EH (cell line): Measurements from ENCODE around the gene FAXDC2.
"Not testable (repeated sequence)": the region's sequence is repeated elsewhere in the genome, so short reads cannot be mapped to it uniquely, and the experiment has no call there.

Experiments
- DNase-seq: peaks from one replicate; pipeline ENCODE4 v3.0.0-alpha.2; 2015; ENCODE audit warnings: low read depth

Gene FAXDC2

DNA sequence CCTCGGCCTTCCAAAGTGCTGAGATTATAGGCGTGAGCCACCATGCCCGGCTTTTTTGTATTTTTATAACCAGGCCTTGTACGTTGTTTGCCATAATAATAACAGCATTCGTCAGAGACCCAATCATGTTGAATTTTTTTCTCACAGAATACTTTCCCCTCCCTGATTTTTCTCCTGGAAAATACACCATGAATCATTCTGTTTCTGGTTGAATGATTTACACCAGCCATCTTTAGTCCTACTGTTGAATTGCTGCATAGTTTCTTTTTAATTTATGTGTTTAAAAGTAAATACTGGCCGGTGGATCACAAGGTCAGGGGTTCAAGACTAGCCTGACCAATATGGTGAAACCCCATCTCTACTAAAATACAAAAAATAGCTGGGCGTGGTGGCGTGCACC lies 11.5 kb upstream of the FAXDC2 start:
- DNase-seq = no peak

DNA sequence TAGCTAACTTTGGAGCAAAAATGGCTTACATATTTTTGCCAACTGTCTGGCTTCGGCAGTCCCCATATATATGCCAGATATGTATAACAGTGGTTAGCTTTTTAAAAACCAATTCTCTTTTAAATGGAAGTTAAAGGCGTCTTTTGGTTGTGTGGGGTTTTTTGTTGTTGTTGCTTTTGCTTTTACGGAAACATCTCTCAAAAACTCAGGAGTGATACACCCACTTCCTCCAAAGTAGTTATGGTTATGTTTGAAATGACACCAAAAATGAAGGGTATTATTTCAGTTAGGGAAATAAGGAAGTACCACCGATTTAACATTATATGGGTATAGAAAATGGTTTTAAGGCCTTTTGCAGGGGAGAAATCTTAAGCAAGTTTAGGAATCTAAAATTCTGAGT lies 10.4 kb upstream of the FAXDC2 start:
- DNase-seq = no peak

DNA sequence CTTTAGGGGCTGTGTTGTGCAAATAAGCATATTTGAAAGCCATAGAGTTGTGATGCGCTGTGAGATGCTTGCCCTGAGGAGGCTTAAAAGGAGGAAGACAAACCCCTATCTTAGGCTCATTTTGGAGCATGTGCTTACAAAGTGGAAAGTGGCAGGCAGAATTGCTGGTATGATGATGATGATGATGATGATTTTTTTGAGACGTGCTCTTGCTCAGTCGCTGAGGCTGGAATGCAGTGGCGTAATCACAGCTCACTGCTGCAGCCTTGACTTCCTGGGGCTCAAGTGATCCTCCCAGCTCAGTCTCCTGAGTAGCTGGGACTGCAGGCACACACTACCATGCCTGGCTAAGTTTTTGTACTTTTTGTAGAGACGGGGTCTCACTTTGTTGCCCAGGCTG lies 9.7 kb upstream of the FAXDC2 start:
- peak; percentile 83 for DNase-seq

DNA sequence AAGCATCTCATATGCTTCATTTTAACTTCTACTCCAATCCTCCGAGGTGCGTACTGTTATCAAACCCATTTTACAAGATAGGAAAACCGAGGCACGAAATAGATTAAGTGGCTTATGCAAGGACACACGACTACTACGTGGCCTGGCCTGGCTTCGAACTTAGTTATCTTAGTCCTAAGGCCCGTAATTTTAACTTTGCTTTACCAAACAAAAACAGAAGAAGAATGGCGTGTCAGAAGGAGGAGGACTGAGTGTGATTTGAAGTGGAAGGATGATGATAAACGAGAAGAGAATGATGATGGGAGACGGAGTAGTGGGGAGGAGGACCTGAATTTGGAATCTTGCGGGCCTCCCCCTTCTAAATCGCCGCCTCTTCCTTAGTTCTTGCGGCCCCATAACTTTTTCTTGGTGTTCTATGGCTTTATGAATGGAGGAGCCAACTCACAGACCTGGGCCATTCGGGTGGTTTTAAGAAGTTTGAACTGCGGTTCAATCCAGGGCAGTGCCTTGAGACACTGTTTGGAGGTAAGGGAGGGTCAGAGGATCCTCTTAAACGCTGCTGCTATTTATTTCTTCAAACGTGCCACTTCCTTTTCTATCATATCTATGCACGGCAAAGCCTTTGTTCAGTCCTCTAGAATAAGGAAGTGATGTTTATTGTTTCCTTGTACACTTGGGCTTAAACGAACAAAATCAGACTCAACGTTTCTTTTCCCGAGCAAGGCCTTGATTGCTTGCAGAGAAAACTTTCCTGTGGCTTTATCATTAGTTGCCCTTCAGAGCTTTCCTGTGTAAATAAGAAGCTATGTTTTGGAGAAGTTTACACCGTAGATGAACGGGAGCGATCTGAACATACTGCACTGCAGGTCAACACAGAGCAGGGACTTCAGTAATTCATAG lies 8.8 kb upstream of the FAXDC2 start:
- peak; percentile 37 for DNase-seq

DNA sequence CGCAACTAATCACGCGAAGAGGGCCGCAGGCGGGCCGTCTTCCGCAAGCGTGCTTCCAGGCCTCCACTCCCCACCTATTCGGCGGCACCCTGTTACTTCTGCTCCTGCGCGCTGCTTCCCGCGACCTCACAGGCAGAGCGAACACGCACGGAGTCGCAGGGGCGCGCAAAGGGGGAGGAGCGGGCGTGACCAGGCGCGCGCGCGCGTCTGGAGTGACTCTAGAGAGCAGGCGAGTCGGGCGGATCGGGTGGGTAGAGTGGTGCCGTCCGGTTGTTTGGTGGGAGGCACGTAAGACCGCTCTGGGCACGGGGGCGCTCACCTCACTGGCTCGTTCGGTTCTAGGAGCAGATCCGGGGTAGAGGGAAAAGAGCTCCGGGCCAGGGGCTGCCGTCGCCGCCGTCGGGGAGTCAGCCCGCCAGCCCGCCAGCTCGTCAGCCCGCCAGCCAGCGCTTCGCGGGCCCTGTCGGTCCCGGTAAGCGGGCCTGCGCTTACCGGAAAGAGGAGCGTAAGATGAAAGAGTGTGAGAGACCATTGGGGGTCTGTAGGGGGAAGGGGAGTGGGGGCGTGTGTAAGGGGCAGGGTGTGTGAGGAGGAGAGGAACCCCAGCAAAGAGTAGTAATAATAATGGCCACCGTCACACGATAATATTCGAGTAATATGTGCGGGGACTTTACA lies 8.0 kb upstream of the FAXDC2 start, which contains the start of gene CNOT8:
Gene CNOT8, plus strand, starts transcription at position 331 of the 675 bp plus-strand sequence. CDS start 4,652 bp downstream, outside the sequence.
- DNase-seq = peak; percentile 96

DNA sequence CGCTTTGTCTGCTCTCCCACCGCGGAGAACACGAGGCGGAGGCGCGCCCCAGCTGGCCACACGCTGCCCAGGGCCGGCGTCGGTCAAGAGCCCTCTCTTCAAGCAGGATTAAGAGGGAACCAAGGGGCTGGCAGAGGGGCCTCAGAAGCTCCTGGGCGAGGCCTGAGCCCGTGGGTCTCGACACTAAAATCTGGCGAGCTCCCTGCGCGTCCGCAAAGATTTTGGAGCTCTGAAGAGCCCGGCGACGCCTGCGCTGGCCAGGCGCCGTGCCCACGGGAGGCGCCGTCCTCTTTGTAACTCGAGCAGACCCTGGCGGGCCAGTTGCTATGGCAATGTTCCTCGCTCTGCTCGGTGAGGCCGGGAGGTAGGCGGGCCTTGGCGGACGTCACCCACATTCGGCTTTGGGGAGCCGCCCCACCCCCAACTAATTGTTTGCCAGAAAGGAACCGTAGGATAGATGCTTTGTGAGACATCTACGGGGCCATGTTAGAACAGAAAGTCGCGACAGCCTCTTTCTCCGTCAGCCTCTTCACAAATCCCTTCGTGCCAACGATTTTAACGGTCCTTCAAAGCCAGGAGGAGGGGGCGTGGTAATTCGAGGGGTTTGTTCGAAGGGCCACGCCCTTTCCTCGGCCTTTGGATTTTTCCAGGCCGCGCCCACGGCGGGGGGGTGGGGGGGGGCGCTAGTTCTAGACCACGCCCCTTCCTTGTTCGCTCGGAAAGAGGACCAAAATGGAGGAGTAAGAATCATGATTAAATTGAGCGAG lies 7.3 kb upstream of the FAXDC2 start:
- DNase-seq = peak; percentile 97

DNA sequence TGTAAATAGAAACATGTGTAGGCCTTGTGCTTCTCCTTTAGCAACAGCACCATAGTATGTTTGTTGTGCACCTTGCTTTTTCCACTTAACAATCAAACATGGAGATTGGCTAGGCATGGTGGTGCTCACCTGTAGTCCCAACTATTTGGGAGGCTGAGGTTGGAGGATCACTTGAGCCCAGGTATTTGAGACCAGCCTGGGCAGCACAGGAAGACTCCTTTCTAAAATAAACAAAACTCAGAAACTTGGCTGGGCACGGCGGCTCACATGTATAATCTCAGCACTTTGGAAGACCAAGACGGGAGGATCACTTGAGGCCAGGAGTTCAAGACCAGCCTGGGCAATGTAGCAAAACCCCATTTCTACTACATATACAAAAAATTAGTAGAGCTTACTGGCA lies 948 bp upstream of the FAXDC2 start:
- no peak for DNase-seq

DNA sequence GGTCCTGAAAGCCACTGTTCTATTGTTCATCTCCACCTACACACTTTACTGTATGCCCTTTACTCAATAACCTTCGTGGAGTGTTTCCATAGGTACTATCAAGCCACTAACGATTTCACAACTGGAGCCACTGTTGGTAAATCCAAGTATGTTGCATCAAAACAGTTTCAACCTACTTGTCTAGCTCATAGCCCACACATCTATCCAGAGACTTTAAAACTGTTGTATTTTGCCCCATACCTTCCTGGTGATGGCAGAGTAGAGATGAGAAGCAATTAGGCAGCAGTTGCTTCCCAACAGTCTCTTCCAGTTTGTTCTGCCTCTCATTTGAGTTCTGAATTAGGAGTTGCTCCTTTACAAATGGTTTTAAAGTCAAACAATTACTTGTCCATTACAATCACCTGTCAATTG lies 607 bp downstream of the FAXDC2 start:
- peak; percentile 38 for DNase-seq

DNA sequence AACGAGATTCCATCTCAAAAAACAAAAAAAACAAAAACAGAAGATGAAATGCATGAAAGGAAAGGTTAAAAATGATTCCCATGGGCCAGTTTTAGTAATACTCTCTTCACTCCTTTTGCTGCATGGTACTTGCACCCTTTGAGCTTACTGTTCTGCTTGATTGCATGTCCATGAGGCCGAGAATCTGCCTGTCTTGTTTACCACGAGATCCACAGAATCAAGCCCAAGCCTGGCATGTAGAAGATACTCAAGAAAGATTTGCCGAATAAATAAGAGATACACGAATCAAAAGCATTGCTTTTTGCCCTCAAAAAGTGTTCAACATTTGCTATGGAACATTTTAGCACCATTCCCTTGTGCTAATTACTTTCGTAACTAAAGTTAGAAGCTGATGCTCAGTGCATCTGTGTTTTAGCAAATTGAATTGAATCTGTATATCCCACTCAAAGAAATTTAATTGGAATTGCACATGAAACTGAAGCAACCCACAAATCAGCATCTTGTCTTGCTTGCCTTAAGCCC lies 1.1 kb downstream of the FAXDC2 start:
- no peak for DNase-seq

DNA sequence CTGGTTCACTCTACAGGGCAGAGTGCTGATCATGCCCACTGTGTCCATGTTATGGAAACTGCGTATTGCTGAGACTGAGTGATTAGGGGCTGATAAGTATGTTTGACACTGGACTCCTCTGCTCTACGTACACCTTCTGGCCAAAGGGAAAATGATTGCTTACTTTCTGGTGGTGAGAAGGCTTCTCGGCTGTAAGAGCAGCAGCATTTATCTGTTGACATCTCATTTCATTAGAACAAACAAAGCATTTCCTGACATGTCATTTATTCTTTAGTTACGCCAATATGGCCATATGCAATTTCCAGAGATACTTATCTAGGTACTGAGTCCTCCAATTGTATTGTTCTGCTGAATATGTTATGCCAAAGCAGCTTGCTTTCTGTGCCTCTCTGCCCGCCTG lies 5.6 kb downstream of the FAXDC2 start:
- DNase-seq = no peak

DNA sequence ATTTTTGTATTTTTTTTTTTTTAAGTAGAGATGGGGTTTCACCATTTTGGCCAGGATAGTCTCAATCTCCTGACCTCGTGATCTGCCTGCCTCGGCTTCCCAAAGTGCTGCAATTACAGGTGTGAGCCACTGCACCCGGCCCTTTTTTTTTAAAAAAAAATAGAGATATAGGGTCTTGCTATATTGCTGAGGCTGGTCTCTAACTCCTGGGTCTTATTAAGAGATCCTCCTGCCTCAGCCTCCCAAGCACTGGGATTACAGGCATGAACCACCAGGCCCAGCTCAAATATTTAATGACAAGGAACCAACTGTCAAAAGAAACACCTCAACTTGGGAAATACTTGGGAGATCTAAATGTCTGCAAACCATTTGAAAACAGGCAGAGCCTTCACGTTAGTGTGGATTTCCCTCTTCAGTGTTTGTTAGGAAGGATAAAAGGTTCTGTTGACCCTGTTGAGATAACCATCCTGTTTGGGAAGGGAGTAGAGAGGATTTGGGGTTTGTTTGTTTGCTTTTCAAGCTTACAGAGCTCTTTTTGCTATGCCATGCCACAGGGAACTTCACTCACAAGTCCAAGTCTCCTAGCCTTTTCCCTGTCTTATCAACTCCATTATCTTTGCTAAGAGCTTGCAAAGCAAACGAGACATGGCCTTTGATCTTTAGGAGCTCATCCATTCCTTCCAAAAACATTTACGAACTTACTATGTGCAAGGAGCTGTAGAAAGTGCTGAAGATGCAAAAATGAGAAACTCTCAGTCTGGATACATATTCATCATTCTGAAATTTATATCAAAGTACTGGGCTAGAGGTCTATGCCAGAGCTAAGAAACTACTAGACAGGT lies 7.5 kb downstream of the FAXDC2 start:
- no peak for DNase-seq

DNA sequence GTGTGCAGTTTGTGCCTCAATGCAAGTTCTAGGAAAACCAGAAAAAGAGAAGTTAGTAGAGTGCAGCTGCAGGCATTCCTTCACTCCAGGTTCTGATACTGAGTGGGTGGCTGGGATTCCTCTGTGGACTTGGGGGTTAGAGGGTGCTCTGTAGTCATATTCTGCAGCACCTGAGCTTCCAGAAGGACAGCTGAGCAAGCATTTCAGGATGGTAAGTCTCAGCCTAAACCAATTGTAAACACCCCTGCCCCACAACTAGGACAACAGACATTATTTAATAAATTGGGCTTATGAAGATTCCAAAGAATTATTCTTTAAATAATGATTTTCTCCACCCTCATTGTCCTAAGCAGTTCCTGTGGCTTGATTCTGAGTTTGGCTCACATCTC lies 9.1 kb downstream of the FAXDC2 start:
- DNase-seq = no peak

DNA sequence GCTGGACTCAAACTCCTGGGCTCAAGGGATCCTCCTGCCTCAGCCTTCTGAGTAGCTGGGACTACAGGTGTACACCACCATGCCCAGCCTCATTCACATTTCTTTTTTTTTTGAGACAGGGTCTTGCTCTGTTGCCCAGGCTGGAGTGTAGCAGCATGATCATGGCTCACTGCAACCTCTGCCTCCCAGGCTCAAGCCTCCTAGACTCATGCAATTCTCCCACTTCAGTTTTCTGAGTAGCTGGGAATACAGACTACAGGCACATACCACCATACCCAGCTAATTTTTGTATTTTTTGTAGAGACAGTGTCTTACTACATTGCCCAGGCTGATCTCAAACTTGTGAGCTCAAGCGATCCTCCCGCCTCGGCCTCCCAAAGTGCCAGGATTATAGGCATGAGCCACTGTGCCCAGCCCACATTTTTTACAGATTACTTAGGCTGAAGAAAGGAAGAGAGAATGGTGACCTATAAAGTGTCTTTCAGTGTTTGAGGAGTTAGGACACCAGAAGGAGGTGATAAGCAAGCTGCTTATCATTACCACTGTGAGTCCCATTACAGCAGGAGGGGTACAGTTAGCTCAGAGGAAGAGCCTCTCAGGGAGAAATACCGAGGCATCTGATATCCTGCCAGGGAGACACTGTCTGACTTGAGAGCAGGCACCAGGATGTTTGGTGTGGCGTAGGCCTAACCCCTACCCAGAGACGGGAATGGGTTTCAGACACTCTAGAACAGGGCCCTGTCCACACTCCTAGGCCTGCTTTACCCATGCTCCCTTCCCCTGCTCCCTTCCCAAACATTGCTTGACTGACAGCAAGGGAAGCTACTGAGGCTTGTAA lies 9.7 kb downstream of the FAXDC2 start:
- DNase-seq = no peak

DNA sequence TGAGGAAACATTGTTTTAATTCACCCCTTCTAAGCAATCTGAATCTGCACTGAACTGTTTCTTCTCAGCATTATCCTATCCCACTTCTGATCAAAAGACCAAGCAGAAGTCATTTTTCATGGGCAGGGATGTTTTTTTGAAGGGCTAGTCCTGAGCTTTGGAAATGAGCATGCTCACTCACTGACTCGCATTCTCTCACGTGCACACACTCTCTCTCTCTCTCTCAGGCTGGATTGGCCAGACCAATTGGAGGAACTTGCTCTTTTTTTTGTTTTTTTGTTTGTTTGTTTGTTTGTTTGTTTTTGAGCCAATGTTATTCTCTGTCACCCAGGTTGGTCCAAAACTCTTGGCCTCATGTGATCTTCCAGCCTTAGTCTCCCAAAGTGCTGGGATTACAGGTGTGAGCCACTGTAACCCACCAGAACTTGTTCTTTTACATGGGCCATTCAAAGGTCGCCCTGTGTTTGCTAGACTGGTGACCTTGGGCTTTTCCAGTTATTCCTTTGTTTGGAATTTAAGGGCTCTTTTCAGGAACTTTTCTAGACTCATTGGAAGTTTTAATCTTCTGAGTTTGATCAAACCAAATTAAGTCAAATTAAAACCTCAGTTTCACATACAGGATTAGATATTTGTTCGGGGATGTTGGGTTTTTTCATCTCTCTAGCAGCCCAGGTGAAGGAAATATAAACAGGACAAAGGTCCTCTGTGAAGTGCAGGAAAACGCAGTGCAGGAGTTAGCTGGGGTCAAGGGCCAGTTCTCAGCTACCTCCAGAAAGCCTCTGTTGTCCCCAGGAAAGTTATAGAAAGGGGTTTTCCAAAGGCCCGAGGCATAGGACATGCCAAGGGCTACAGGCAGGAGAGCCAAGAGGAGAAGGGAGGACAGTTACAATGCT lies 13.1 kb downstream of the FAXDC2 start:
- DNase-seq = no peak

DNA sequence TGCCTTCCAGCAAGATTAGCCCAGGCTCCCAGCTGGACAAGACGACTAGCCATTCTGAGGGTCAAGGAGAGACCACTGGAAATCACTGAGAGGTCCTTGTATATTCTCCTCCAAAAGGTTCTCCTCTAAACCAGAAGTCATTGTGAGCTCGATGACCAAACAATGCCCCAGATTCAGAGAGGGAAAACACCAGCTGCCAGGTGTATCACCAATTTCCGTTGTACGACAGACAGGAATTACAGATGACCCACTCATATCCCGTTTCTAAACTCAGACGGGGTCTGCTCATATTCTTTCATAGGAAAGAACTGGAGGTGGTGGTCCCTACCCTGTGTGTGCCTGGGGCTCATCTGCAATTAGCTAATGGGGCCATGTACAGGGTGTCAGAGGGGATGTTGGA lies 14.2 kb downstream of the FAXDC2 start:
- DNase-seq = no peak

DNA sequence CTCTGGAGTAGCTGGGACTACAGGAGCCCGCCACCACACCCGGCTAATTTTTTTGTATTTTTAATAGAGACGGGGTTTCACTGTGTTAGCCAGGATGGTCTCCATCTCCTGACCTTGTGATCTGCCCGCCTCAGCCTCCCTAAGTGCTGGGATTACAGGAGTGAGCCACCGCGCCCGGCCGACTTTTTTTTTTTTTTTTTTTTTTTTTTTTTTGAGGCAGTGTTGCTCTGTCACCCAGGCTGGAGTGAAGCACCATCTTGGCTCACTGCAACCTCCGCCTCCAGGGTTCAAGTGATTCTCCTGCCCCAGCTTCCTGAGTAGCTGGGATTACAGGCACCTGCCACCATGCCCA lies 14.7 kb downstream of the FAXDC2 start:
- DNase-seq = not testable (repeated sequence)

DNA sequence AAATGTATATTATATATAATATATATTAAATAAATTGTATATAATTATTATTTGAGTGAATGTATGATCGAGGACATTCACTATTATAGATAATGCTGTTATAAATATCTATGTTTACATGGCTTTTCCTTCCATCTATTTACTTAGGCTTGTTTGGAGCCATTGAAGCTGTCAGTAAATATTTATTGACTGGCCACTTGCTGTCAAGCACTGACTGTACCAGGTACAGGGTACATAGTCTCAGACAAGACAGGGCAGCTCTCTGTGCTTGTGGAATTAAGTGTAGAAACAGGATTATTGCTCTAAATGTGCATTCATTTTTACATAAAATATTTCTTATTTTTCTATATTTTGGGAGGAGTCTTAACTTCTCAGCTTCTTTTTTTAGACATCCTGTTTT lies 16.4 kb downstream of the FAXDC2 start:
- DNase-seq = no peak

DNA sequence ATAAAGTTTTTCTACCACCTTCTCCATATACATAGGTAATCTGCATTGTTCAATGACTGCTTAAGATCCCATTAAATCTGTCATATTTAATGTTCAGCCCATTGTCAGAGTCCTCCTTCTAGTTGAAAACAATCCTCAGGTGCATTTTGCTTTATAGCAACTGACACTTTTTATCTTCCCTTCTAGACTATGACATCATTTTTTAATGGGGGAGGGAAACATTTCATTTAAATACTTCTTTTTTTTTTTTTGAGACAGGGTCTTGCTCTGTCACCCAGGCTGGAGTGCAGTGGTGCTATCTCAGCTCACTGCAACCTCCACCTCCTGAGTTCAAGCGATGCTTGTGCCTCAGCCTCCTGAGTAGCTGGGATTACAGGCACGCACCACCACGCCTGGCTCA lies 17.6 kb downstream of the FAXDC2 start:
- DNase-seq = not testable (repeated sequence)

DNA sequence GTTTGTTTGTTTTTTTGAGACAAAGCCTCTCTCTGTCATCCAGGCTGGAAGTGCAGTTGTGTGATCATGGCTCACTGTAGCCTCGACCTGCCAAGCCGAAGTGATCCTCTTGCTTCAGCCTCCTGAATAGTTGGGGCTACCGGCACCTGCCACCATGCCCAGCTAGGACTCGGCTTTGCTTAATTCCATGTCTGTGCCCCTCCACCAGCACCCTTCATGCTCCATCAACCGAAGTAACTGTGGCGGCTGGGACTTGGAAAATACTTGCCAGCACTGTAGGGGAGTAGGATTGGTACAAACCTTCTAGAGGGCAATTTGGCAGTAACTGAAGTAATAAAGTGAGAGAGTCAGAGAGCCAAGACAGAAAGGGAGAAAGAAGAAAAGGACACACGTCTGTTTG lies 19.0 kb downstream of the FAXDC2 start:
- no peak for DNase-seq

DNA sequence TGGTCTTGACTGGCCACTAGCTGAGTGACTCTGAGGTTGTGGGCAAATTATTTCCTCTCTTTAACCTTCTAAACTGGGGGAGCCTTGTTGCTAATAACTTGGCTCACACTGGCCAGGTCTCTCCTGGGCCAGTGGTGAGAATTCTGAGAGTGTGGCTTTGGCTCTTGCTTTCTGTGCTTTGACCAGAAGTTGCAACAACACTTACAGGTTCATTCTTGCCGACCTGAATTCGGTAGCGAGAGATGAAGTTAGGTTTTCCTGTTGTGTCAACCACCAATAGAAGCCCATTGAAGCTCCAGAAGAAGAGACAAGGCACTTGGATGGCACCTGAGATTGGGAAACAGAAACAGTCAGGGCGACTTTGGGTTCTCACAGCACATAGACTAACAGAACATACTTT lies 19.8 kb downstream of the FAXDC2 start:
- DNase-seq = no peak
